Lung (tissue), 12 donors: Measurements from ENCODE around the gene IPPK. TPM values are rescaled to one million over a fixed set of nuclear protein-coding genes. Genes with fewer than 3 reads are reported as not detected.

Source experiments
- ATAC-seq: fragments of 200-7000 bp; cut with Tn5 transposase; one replicate; pipeline ENCODE4 v1.9.1; 2020; ENCODE audit warnings: moderate number of reproducible peaks; ENCODE audit not compliant: insufficient read depth, low FRiP score
- DNase-seq, 3 donors: peaks; one replicate each; pipeline ENCODE4 v3.0.0-alpha.2; 2013 to 2017
- H3K27ac ChIP-seq, 2 donors: one replicate each; pipeline ENCODE4 v1.5.1; 2013; ENCODE audit warnings: mild to moderate bottlenecking in 2 of 2, moderate library complexity in 2 of 2, control low read depth in 1 of 2, inconsistent platforms in 1 of 2, low read depth in 1 of 2, low read length in 1 of 2
- H3K27me3 ChIP-seq, 3 donors: one replicate each; pipeline ENCODE4 v1.5.1; 2013; ENCODE audit warnings: low read length in 2 of 3; ENCODE audit not compliant: control insufficient read depth in 3 of 3, insufficient read depth in 3 of 3
- H3K36me3 ChIP-seq, 4 donors: one replicate each; pipeline ENCODE4 v1.5.1; 2013; ENCODE audit warnings: low read length in 4 of 4, mild to moderate bottlenecking in 1 of 4, moderate library complexity in 1 of 4; ENCODE audit not compliant: control insufficient read depth in 4 of 4, insufficient read depth in 4 of 4
- H3K4me1 ChIP-seq, 5 donors: one replicate each; pipeline ENCODE4 v1.5.1; 2013; ENCODE audit warnings: low read length in 5 of 5, mild to moderate bottlenecking in 2 of 5, moderate library complexity in 1 of 5; ENCODE audit not compliant: control insufficient read depth in 5 of 5, insufficient read depth in 5 of 5
- H3K4me3 ChIP-seq: one replicate; pipeline ENCODE4 v1.5.1; 2013; ENCODE audit warnings: mild to moderate bottlenecking, control low read depth, moderate library complexity
- H3K9ac ChIP-seq, 2 donors: one replicate each; pipeline ENCODE4 v1.5.1; 2013; ENCODE audit warnings: low read length in 2 of 2, control low read depth in 1 of 2; ENCODE audit not compliant: insufficient read depth in 1 of 2
- H3K9me3 ChIP-seq, 4 donors: one replicate each; pipeline ENCODE4 v1.5.1; 2013; ENCODE audit warnings: low read length in 3 of 4, mild to moderate bottlenecking in 1 of 4, moderate library complexity in 1 of 4; ENCODE audit not compliant: control insufficient read depth in 4 of 4, insufficient read depth in 3 of 4
- WGBS, 2 donors: extraction: QIAGEN DNeasy Blood & Tissue Kit; methylation state at CpG; one replicate each; pipeline ENCODE4 v1.1.7; 2013; 5-methylcytosine and 5-hydroxymethylcytosine counted together
- polyA plus RNA-seq, 2 donors: library from polyadenylated mRNA; stranded (reverse); fragments of 200-250 nt; gene quantifications; one replicate each; pipeline ENCODE4 v1.2.1, GENCODE V29; 2013
- total RNA-seq, 2 donors: library from RNA; depleted of rRNA in 1 of 2; stranded (reverse); fragments of >200 nt in 1 of 2; gene quantifications; one replicate each; pipeline ENCODE4 v1.2.1, GENCODE V29; 2014 to 2021
- TF ChIP-seq, protein P1 (sequence below): IDR thresholded peaks from 2 replicates; pipeline ENCODE4 v1.5.1; 2012; ENCODE audit warnings: mild to moderate bottlenecking; ENCODE audit errors: control extremely low read depth, extremely low read depth
- donor health status: control.
- donor health status: control.
- donor health status: Bipolar disorder and iron deficiency.
- donor health status: healthy.
- donor health status: DM: yes; HTN: yes; CAD: no.

IPPK gene
- total and polyA plus RNA-seq, 4 donors = 6.0 to 9.6 (median 6.8) TPM

DNA sequence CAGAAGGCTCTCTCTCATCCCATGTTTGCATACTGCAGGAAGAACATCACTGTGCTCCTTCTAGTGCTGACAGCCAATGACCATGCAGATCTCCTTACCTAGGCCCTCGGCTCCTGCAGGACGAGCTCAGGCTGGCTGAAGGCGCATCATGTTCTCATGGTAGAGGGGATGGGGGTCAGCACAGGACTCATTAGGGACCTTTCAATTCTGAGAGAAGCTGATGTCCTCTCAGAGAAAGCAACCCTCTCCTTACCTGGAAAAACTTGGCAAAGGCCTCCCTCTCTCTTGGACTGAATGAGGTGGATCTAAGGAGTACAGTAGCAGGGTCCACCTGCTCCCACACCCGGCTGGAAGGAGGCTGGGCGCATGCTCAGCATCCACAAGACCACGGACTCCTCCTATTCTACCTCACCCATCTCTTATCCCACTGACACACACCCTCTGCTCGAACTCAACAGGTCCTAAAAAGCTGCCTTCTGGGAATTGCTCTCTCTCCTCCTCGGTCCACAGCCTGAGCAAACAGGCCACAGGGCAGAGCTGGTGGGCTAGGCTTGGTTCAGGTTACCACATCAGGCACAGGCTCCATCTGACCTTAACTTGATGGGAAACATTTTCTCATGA, 2.9 kb downstream of the IPPK start:
- H3K27ac ChIP-seq = no peak overlapping the region
- WGBS, 2 donors = 83 to 97% methylated on average over 8 of the region's 8 CpGs
- ATAC-seq (no peak), DNase-seq (no peak)
- no peak overlapping the region for H3K9ac ChIP-seq
- H3K9me3 ChIP-seq = no peaks in the 10 kb centered on the region
- H3K27me3 ChIP-seq = no peaks in the 10 kb centered on the region
- peaks cover 0 to 19% (median 5%) of the 10 kb centered on the region in 5 donors for H3K4me1 ChIP-seq
- peaks cover 0 to 14% (median 7%) of the 10 kb centered on the region in 4 donors for H3K36me3 ChIP-seq
- TF ChIP-seq, protein P1, sequence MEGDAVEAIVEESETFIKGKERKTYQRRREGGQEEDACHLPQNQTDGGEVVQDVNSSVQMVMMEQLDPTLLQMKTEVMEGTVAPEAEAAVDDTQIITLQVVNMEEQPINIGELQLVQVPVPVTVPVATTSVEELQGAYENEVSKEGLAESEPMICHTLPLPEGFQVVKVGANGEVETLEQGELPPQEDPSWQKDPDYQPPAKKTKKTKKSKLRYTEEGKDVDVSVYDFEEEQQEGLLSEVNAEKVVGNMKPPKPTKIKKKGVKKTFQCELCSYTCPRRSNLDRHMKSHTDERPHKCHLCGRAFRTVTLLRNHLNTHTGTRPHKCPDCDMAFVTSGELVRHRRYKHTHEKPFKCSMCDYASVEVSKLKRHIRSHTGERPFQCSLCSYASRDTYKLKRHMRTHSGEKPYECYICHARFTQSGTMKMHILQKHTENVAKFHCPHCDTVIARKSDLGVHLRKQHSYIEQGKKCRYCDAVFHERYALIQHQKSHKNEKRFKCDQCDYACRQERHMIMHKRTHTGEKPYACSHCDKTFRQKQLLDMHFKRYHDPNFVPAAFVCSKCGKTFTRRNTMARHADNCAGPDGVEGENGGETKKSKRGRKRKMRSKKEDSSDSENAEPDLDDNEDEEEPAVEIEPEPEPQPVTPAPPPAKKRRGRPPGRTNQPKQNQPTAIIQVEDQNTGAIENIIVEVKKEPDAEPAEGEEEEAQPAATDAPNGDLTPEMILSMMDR = no peak
- H3K4me3 ChIP-seq = no peak overlapping the region

DNA sequence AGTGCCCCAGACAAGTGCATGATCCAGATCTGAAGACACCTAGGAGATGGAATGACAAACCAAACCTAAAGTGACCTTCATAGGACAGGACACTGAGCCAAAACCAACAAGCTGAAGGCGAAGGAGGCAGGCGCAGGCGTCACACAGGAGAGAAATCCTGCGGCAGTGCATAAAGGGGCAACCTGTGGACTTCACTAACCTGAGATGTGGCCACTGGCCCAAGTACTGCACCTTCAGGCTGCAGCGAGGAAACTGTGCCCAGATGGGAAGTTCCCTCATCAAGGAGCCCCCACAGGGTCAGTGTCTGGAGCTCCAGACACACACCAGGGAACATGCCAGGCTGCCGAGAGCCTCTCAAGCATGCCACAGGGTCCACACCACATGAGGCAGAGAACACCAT, 3.7 kb downstream of the IPPK start:
- Histone ChIP-seq H3K27me3 (no peaks in the 10 kb centered on the region), H3K4me1 (peaks cover 0 to 16% (median 5%) of the 10 kb centered on the region in 5 donors), H3K9me3 (no peaks in the 10 kb centered on the region), H3K27ac (no peak overlapping the region), H3K36me3 (peaks cover 0 to 17% (median 7%) of the 10 kb centered on the region in 4 donors), H3K4me3 (no peak overlapping the region), H3K9ac (no peak overlapping the region)
- 94 to 99% methylated on average over 6 of the region's 6 CpGs for WGBS, 2 donors
- DNase-seq = no peak
- TF ChIP-seq, protein P1 = no peak
- ATAC-seq = no peak

DNA sequence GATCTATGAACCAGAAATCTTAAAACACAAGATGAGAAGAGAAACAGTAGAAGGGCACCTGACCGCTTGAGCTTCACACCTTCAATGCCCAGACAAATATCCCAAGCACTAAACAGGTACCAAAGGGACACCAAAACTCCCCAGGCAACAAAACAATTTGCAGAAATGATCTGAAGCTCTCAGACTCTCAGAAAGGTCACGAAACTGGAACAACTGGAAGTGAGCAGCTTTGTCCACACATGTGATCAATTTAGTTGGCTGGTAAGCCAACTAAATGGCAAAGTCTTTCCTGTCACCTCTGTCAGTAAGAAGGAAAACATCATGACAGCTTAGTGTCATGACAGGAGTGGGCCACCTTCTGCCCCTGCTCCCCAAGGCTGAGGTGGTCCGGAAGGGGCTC, 4.1 kb downstream of the IPPK start:
- no peak for DNase-seq
- TF ChIP-seq, protein P1 = no peak
- Histone ChIP-seq H3K4me1 (peaks cover 0 to 12% (median 7%) of the 10 kb centered on the region in 5 donors), H3K9me3 (no peaks in the 10 kb centered on the region), H3K36me3 (peaks cover 0 to 17% (median 7%) of the 10 kb centered on the region in 4 donors), H3K27me3 (no peaks in the 10 kb centered on the region), H3K9ac (no peak overlapping the region), H3K4me3 (no peak overlapping the region), H3K27ac (no peak overlapping the region)
- WGBS, 2 donors = 92 to 96% methylated on average over 3 of the region's 3 CpGs
- ATAC-seq = no peak
